Islet of Langerhans (tissue), 1 donor: ENCODE measurements around the gene NR5A1.

Experiments used
- FAIRE-seq: peaks from one replicate; lab custom pipeline; 2011; peaks lifted over from hg19 to GRCh38; lab: Jason Lieb, UNC

The NR5A1 gene

GRCh38 chr9:124513376-124513994 is 6.3 kb upstream of the NR5A1 start:
- no peak for FAIRE-seq

- FAIRE-seq = no peak
Measured at GRCh38 chr9:124512806-124513204, 5.6 kb upstream of the NR5A1 start.

- FAIRE-seq = no peak
Measured at GRCh38 chr9:124511891-124512805, 4.9 kb upstream of the NR5A1 start.

- FAIRE-seq = no peak
Measured at GRCh38 chr9:124511426-124511840, 4.2 kb upstream of the NR5A1 start.

- FAIRE-seq = no peak
Measured at GRCh38 chr9:124510650-124511425, 3.6 kb upstream of the NR5A1 start.

- FAIRE-seq = no peak
Measured at GRCh38 chr9:124507880-124508423, 753 bp upstream of the NR5A1 start.

GRCh38 chr9:124506433-124506832 is 766 bp downstream of the NR5A1 start:
- no peak for FAIRE-seq

GRCh38 chr9:124505901-124506346 is 1.3 kb downstream of the NR5A1 start:
- FAIRE-seq = no peak

GRCh38 chr9:124505006-124505900 is 1.9 kb downstream of the NR5A1 start:
- FAIRE-seq = no peak

- FAIRE-seq = no peak
Measured at GRCh38 chr9:124504530-124505005, 2.6 kb downstream of the NR5A1 start.

GRCh38 chr9:124503713-124504529 is 3.3 kb downstream of the NR5A1 start:
- FAIRE-seq = no peak

GRCh38 chr9:124502711-124503702 is 4.2 kb downstream of the NR5A1 start:
- FAIRE-seq = no peak

GRCh38 chr9:124501771-124502320 is 5.4 kb downstream of the NR5A1 start:
- FAIRE-seq = no peak

- FAIRE-seq = no peak
Measured at GRCh38 chr9:124500796-124501611, 6.2 kb downstream of the NR5A1 start.

GRCh38 chr9:124500028-124500795 is 7.0 kb downstream of the NR5A1 start:
- no peak for FAIRE-seq

GRCh38 chr9:124499216-124499615 is 8.0 kb downstream of the NR5A1 start:
- no peak for FAIRE-seq

GRCh38 chr9:124498499-124499146 is 8.6 kb downstream of the NR5A1 start:
- no peak for FAIRE-seq
